ENCODE results near the gene SLC39A11.

DNA sequence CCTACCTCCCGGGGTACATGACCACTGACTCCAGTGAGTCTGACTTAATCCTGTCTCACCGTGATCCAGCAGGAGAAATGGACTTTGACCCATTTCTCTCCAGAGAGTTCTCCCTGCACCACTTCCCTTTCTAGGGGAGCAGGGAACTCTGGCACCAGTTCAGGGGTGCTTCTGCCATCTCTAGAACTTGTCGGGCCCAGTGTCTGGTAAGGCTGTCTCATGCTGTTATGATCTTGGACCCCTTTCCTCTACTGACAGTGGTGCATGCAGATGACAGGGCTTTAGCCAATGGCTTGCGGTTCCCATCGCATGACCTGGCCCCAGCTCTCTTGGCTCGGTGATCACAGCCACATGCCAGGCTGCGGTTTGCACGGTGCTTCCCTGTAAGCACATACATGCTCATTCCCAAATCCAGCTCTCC, 62.0 kb downstream of the SLC39A11 start:
- TF ChIP-seq, protein P1, sequence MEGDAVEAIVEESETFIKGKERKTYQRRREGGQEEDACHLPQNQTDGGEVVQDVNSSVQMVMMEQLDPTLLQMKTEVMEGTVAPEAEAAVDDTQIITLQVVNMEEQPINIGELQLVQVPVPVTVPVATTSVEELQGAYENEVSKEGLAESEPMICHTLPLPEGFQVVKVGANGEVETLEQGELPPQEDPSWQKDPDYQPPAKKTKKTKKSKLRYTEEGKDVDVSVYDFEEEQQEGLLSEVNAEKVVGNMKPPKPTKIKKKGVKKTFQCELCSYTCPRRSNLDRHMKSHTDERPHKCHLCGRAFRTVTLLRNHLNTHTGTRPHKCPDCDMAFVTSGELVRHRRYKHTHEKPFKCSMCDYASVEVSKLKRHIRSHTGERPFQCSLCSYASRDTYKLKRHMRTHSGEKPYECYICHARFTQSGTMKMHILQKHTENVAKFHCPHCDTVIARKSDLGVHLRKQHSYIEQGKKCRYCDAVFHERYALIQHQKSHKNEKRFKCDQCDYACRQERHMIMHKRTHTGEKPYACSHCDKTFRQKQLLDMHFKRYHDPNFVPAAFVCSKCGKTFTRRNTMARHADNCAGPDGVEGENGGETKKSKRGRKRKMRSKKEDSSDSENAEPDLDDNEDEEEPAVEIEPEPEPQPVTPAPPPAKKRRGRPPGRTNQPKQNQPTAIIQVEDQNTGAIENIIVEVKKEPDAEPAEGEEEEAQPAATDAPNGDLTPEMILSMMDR (IDR thresholded peaks at IDR 0.05), result no peak
- TF ChIP-seq EP300 (IDR thresholded peaks at IDR 0.05), result no peak
